ENCODE measurements around the gene GTF3C6. TPM values are rescaled to one million over a fixed set of nuclear protein-coding genes. Genes with fewer than 3 reads are reported as not detected.

GTF3C6 gene
- total and polyA plus RNA-seq, 10 of the 15 experiments (the other 5 are each of a cell fraction or from before 2014, with no cell fraction given) = 42.8 to 261 (median 116) TPM

DNA sequence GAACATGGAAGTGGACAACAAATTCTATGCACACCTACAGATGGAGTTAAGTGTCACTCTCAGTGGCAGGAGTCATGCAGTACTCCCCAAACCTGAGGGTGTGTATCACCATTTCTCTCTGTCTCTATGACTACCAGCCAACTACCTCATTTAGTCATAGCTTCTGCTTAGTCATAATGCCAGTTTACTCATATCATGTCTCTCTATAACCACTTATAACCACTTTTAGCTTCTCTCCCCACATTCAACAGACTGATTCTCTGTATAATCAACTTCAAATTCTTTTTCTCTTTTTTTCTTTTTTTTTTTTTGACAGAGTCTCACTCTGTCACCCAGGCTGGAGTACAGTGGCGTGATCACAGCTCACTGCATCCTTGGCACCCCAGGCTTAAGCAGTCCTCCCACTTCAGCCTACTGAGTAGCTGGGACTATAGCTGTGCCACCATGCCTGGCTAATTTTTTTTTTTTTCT is 13.8 kb upstream of the GTF3C6 start (continued):
- TF ChIP-seq, protein P1, sequence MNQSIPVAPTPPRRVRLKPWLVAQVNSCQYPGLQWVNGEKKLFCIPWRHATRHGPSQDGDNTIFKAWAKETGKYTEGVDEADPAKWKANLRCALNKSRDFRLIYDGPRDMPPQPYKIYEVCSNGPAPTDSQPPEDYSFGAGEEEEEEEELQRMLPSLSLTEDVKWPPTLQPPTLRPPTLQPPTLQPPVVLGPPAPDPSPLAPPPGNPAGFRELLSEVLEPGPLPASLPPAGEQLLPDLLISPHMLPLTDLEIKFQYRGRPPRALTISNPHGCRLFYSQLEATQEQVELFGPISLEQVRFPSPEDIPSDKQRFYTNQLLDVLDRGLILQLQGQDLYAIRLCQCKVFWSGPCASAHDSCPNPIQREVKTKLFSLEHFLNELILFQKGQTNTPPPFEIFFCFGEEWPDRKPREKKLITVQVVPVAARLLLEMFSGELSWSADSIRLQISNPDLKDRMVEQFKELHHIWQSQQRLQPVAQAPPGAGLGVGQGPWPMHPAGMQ (IDR thresholded peaks at IDR 0.05; ENCODE audit: borderline replicate concordance) = no peak
- no peak for TF ChIP-seq SUZ12 (IDR thresholded peaks at IDR 0.05; ENCODE audit: unreplicated experiment)
- no peak for TF ChIP-seq TARDBP (IDR thresholded peaks at IDR 0.05; ENCODE audit: borderline replicate concordance)
- TF ChIP-seq E2F4 (IDR thresholded peaks at IDR 0.05; ENCODE audit: low read depth, low read length) = no peak
- TF ChIP-seq, protein P2, sequence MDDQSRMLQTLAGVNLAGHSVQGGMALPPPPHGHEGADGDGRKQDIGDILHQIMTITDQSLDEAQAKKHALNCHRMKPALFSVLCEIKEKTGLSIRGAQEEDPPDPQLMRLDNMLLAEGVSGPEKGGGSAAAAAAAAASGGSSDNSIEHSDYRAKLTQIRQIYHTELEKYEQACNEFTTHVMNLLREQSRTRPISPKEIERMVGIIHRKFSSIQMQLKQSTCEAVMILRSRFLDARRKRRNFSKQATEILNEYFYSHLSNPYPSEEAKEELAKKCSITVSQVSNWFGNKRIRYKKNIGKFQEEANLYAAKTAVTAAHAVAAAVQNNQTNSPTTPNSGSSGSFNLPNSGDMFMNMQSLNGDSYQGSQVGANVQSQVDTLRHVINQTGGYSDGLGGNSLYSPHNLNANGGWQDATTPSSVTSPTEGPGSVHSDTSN (IDR thresholded peaks at IDR 0.05; ENCODE audit: insufficient replicate concordance, low read depth, low read length) = peak; percentile 54
- TF ChIP-seq TCF3 (IDR thresholded peaks at IDR 0.05; ENCODE audit: borderline replicate concordance, insufficient read depth, low read depth, low read length) = peak; percentile 76; the same call in 1 of the 2 replicates
- TF ChIP-seq SUPT20H (IDR thresholded peaks at IDR 0.05; ENCODE audit: borderline replicate concordance, control insufficient read depth, low read depth, low read length) = no peak
- no peak for TF ChIP-seq ZSCAN29 (IDR thresholded peaks at IDR 0.05)
- TF ChIP-seq E4F1 (IDR thresholded peaks at IDR 0.05; ENCODE audit: borderline replicate concordance, partially characterized antibody) = no peak
- no peak for TF ChIP-seq RELA (IDR thresholded peaks at IDR 0.05; ENCODE audit: borderline replicate concordance, partially characterized antibody)
- TF ChIP-seq JUNB (IDR thresholded peaks at IDR 0.05) = peak; percentile 100
- TF ChIP-seq RFX5 (IDR thresholded peaks at IDR 0.05; ENCODE audit: low read depth, low read length) = no peak
- TF ChIP-seq, protein P3, sequence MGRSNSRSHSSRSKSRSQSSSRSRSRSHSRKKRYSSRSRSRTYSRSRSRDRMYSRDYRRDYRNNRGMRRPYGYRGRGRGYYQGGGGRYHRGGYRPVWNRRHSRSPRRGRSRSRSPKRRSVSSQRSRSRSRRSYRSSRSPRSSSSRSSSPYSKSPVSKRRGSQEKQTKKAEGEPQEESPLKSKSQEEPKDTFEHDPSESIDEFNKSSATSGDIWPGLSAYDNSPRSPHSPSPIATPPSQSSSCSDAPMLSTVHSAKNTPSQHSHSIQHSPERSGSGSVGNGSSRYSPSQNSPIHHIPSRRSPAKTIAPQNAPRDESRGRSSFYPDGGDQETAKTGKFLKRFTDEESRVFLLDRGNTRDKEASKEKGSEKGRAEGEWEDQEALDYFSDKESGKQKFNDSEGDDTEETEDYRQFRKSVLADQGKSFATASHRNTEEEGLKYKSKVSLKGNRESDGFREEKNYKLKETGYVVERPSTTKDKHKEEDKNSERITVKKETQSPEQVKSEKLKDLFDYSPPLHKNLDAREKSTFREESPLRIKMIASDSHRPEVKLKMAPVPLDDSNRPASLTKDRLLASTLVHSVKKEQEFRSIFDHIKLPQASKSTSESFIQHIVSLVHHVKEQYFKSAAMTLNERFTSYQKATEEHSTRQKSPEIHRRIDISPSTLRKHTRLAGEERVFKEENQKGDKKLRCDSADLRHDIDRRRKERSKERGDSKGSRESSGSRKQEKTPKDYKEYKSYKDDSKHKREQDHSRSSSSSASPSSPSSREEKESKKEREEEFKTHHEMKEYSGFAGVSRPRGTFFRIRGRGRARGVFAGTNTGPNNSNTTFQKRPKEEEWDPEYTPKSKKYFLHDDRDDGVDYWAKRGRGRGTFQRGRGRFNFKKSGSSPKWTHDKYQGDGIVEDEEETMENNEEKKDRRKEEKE (IDR thresholded peaks at IDR 0.05) = no peak
- peak in 1 of 2 experiments; percentile 79; a peak in 1 of 4 replicates for TF ChIP-seq ETV6 (conservative IDR thresholded peaks at IDR 0.05 in 1 of 2, IDR thresholded peaks at IDR 0.05 in 1 of 2; ENCODE audit: borderline replicate concordance in 1 of 2, low read depth in 1 of 2)
- peak; percentile 68; the same call in 1 of the 2 replicates for TF ChIP-seq CREB1 (IDR thresholded peaks at IDR 0.05; ENCODE audit: low read depth)
- peak; percentile 58; the same call in 1 of the 2 replicates for TF ChIP-seq PML (IDR thresholded peaks at IDR 0.05; ENCODE audit: low read length)
- TF ChIP-seq IKZF1 (conservative IDR thresholded peaks at IDR 0.05) = peak; percentile 61
- TF ChIP-seq POLR2AphosphoS2 (IDR thresholded peaks at IDR 0.05; ENCODE audit: low read depth, low read length) = no peak
- peak; percentile 97; the same call in 1 of the 2 replicates for TF ChIP-seq STAT3 (IDR thresholded peaks at IDR 0.05; ENCODE audit: low read depth, low read length)
- TF ChIP-seq MEF2A (IDR thresholded peaks at IDR 0.05; ENCODE audit: insufficient read depth, low read depth, low read length) = peak; percentile 95

Measured in GM12878 (cell line).